Erythroblast (primary cell): ENCODE measurements around the gene P4HA3.

Experiments
- GATA1 ChIP-seq: IDR thresholded peaks from 2 replicates; pipeline ENCODE4 v1.6.1; 2011; ENCODE audit warnings: low read depth, mild to moderate bottlenecking, control low read depth, low read length, moderate library complexity
- POLR2A ChIP-seq: IDR thresholded peaks from 2 replicates; pipeline ENCODE4 v1.6.1; 2011; ENCODE audit warnings: mild to moderate bottlenecking, low read length

DNA sequence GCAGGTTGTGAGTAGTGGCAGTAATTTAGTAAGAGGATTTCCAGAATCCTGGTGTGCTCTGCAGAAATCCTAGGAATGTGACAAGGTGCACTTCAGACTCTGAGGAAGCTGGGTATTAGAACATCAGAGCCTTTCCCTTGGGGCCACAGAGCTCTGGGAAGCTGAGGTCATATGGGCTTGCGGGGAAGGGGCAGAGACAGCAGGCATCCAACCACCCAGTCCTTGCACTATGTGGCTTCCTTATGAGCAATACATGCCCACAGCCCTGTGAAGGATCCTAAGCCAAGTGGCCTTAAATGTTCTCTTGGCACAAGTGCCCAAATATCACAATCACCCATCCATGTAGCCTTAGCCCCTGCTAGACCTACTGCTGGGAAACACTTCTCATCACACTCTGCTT is 46.2 kb downstream of the P4HA3 start:
- no peak for TF ChIP-seq POLR2A
- no peak for TF ChIP-seq GATA1
